Upper lobe of left lung (tissue), 6 donors: Measurements from ENCODE around the gene EXOC3L2. TPM values are rescaled to one million over a fixed set of nuclear protein-coding genes. Genes with fewer than 3 reads are reported as not detected.
A peak's percentile ranks its signal among the peaks of the same experiment; 100 is the strongest.

Experiments used
- ATAC-seq, 2 donors: fragments of 200-7000 bp; cut with Tn5 transposase; one replicate each; pipeline ENCODE4 v1.9.1; 2022; ENCODE audit warnings: mild to moderate bottlenecking in 2 of 2, moderate library complexity in 2 of 2; ENCODE audit not compliant: low FRiP score in 2 of 2
- DNase-seq, 2 donors: peaks; one replicate each; pipeline ENCODE4 v3.0.0-alpha.2; 2019 to 2020
- H3K27ac ChIP-seq, 4 donors: fragments of 200-600 bp; sonication (generic); one replicate each; pipeline ENCODE4 v1.5.1; 2016 to 2019
- H3K27me3 ChIP-seq, 4 donors: fragments of 200-600 bp; sonication (generic); one replicate each; pipeline ENCODE4 v1.5.1; 2017 to 2019
- H3K36me3 ChIP-seq, 4 donors: fragments of 200-600 bp; sonication (generic); one replicate each; pipeline ENCODE4 v1.5.1; 2016 to 2019
- H3K4me1 ChIP-seq, 4 donors: fragments of 200-600 bp; sonication (generic); one replicate each; pipeline ENCODE4 v1.5.1; 2018 to 2019
- H3K4me3 ChIP-seq, 4 donors: fragments of 200-600 bp; sonication (generic); one replicate each; pipeline ENCODE4 v1.5.1; 2017 to 2019; ENCODE audit warnings: mild to moderate bottlenecking in 2 of 4, moderate library complexity in 1 of 4
- H3K9me3 ChIP-seq, 4 donors: fragments of 200-600 bp; sonication (generic); one replicate each; pipeline ENCODE4 v1.5.1; 2018 to 2019
- CTCF ChIP-seq, 6 experiments: fragments of 450-650 bp in 4 of 6; fragments of 200-600 bp in 2 of 6; sonication (generic) in 2 of 6; IDR thresholded peaks; one replicate each; pipeline ENCODE4 v1.5.1; 2016 to 2019; ENCODE audit warnings: antibody characterized with exemption in 6 of 6
- EP300 ChIP-seq, 4 donors: sonication (generic); formaldehyde crosslinking; IDR thresholded peaks; one replicate each; pipeline ENCODE4 v1.5.1; 2017; ENCODE audit warnings: antibody characterized with exemption in 4 of 4, control low read depth in 2 of 4
- POLR2A ChIP-seq, 4 donors: fragments of 450-650 bp; IDR thresholded peaks; one replicate each; pipeline ENCODE4 v1.5.1; 2016 to 2017; ENCODE audit warnings: antibody characterized with exemption in 4 of 4, mild to moderate bottlenecking in 2 of 4
- POLR2AphosphoS5 ChIP-seq, 2 donors: sonication (generic); formaldehyde crosslinking; IDR thresholded peaks; one replicate each; pipeline ENCODE4 v1.5.1; 2017; ENCODE audit warnings: antibody characterized with exemption in 2 of 2
- WGBS, 2 donors: methylation state at CpG; one replicate each; pipeline ENCODE4 v1.1.5; 2017 to 2018; 5-methylcytosine and 5-hydroxymethylcytosine counted together
- total RNA-seq, 6 donors: library from RNA; depleted of rRNA in 4 of 6; stranded (reverse); fragments of >200 nt in 4 of 6; gene quantifications; one replicate each; pipeline versions ENCODE4 v1.1.0 to v1.2.1, GENCODE V29; 2016 to 2021
- donor health status: DM: no; HTN: no; CAD: no; lungs with moderate emphysema.
- donor health status: DM: no; HTN: yes; CAD: no; lungs with severe emphysema.

The EXOC3L2 gene
- total RNA-seq, 6 donors from 2014 or later = 1.1 to 10.0 (median 2.7) TPM

- Histone ChIP-seq H3K27ac (peak overlapping the region in 2 of 4 donors; percentile 27 to 44), H3K4me3 (no peak overlapping the region), H3K27me3 (no peaks in the 10 kb centered on the region), H3K9me3 (no peaks in the 10 kb centered on the region), H3K36me3 (no peaks in the 10 kb centered on the region), H3K4me1 (peaks cover 20 to 36% (median 25%) of the 10 kb centered on the region in 4 donors)
- no peak for TF ChIP-seq CTCF (IDR thresholded peaks at IDR 0.05)
- TF ChIP-seq EP300 (IDR thresholded peaks at IDR 0.05) = no peak
- TF ChIP-seq POLR2AphosphoS5 (IDR thresholded peaks at IDR 0.05) = no peak
- no peak for TF ChIP-seq POLR2A (IDR thresholded peaks at IDR 0.05)
- DNase-seq = no peak
- WGBS, 2 donors = 51 to 64% methylated on average over 4 of the region's 4 CpGs
- ATAC-seq = no peak
These were observed 73.0 kb downstream of the EXOC3L2 start for GRCh38 chr19:45172173-45172572.

- Histone ChIP-seq H3K27me3 (no peaks in the 10 kb centered on the region), H3K9me3 (no peaks in the 10 kb centered on the region), H3K27ac (peak overlapping the region in 3 of 4 donors; percentile 35 to 75 (median 38)), H3K4me1 (peaks cover 19 to 39% (median 26%) of the 10 kb centered on the region in 4 donors), H3K36me3 (no peaks in the 10 kb centered on the region), H3K4me3 (no peak overlapping the region)
- TF ChIP-seq POLR2AphosphoS5 (IDR thresholded peaks at IDR 0.05) (no peak), POLR2A (IDR thresholded peaks at IDR 0.05) (no peak), CTCF (IDR thresholded peaks at IDR 0.05) (no peak), EP300 (IDR thresholded peaks at IDR 0.05) (no peak)
- DNase-seq (no peak), ATAC-seq (no peak)
- 33 to 40% methylated on average over 7 of the region's 7 CpGs for WGBS, 2 donors
These were observed 74.0 kb downstream of the EXOC3L2 start for GRCh38 chr19:45171211-45171623.

DNA sequence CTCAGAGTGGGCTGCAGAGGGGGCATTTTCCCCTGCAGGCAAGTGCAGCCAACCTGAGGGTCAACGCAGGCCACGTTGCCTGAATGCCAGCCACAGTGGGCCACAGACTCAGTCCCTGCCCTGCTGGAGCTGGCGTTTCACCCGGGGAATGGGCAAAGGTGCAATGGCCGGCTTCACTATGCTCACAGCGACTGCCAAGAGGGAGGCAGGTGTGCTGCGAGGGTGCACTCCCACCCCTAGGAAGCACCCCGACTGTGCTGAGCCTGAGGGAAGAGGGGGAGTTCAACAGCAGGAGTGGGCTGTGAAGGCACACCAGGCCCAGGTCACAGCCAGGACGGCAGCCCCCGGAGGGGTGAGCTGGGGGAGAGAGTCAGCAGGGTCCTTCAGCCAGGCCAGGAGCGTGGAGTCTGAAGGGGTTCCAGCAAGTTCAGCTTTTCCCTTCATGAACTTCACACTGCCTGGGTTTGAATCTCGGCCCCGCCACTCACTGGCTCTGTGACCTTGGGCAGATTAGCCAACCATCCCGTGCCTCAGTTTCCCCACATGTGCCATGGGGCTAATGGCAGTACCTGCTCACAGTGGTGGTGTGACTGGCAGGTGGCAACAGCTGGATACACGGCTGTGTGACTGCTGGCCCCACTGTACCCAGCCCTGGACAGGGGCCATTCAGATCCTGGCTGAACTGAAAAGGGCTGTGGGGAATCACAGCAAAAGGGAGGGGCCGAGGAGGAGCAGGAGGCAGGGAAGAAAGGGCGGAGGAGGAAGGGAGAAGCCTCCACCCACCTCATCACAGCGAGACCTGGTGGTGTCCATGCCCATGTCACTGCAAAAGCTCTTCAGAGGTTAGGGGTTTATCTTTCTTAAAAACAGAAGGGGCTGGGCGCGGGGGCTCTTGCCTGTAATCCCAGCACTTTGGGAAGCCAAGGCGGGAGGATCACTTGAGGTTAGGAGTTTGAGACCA, 74.8 kb downstream of the EXOC3L2 start:
- DNase-seq = peak in 1 of 2 donors; percentile 44
- 78 to 80% methylated on average over 15 to 19 of the region's 21 CpGs for WGBS, 2 donors
- ATAC-seq = no peak
- Histone ChIP-seq H3K4me1 (peaks cover 19 to 39% (median 26%) of the 10 kb centered on the region in 4 donors), H3K4me3 (no peak overlapping the region), H3K27me3 (no peaks in the 10 kb centered on the region), H3K36me3 (no peaks in the 10 kb centered on the region), H3K27ac (peak overlapping the region in 3 of 4 donors; percentile 35 to 64 (median 38)), H3K9me3 (no peaks in the 10 kb centered on the region)
- TF ChIP-seq POLR2AphosphoS5 (IDR thresholded peaks at IDR 0.05) (no peak), EP300 (IDR thresholded peaks at IDR 0.05) (no peak), CTCF (IDR thresholded peaks at IDR 0.05) (no peak), POLR2A (IDR thresholded peaks at IDR 0.05) (no peak)

DNA sequence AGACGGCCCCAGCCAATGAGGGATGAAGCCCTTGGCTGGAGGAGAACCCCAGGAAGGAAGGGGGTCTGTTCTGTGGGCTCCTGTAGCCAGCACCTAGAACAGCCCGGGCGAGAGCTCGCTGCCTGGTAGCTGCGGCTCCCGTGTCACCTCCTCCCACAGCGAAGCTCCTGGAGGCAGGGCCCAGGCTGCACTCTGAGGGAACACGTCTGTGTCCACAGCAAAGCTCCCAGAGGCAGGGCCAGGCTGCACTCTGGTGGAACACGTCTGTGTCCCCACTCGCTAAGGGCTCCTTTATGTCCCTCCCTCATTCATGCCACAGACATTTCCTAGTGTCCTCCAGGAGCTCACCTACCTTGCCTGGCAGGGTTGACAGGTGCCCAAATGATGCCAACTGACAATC, 75.6 kb downstream of the EXOC3L2 start:
- Histone ChIP-seq H3K27me3 (no peaks in the 10 kb centered on the region), H3K4me3 (no peak overlapping the region), H3K9me3 (no peaks in the 10 kb centered on the region), H3K4me1 (peaks cover 24 to 46% (median 30%) of the 10 kb centered on the region in 4 donors), H3K36me3 (no peaks in the 10 kb centered on the region), H3K27ac (no peak overlapping the region)
- peak in 1 of 2 donors; percentile 37 for DNase-seq
- no peak for ATAC-seq
- TF ChIP-seq EP300 (IDR thresholded peaks at IDR 0.05) (no peak), CTCF (IDR thresholded peaks at IDR 0.05) (no peak), POLR2A (IDR thresholded peaks at IDR 0.05) (no peak), POLR2AphosphoS5 (IDR thresholded peaks at IDR 0.05) (no peak)
- 76 to 97% methylated on average over 3 to 10 of the region's 10 CpGs for WGBS, 2 donors
